ENCODE data around the gene UBE2U. TPM values are rescaled to one million over a fixed set of nuclear protein-coding genes. Genes with fewer than 3 reads are reported as not detected.

The UBE2U gene
- total and polyA plus RNA-seq, 2 of the 8 experiments (the other 6 are each of a cell fraction or from before 2014, with no cell fraction given), result not detected

GRCh38 chr1:64263335-64263734 is 59.9 kb downstream of the UBE2U start (continued):
- no peak for TF ChIP-seq CHD7 (IDR thresholded peaks at IDR 0.05; ENCODE audit: insufficient replicate concordance, low read length)
- no peak for TF ChIP-seq ATF3 (IDR thresholded peaks at IDR 0.05; ENCODE audit: insufficient read depth, low read depth, low read length)
- no peak for TF ChIP-seq POLR2AphosphoS5 (IDR thresholded peaks at IDR 0.05; ENCODE audit: low read depth, low read length)
- no peak for TF ChIP-seq TEAD4 (IDR thresholded peaks at IDR 0.05; ENCODE audit: low read depth, low read length)
- TF ChIP-seq FOSL1 (IDR thresholded peaks at IDR 0.05; ENCODE audit: insufficient read depth, low read depth, low read length), result no peak
- TF ChIP-seq NRF1 (IDR thresholded peaks at IDR 0.05; ENCODE audit: low read depth, low read length), result no peak
- no peak for TF ChIP-seq TAF7 (optimal IDR thresholded peaks at IDR 0.05; ENCODE audit: borderline replicate concordance, low read depth, low read length)
- TF ChIP-seq POU5F1 (IDR thresholded peaks at IDR 0.05; ENCODE audit: low read depth, low read length), result no peak
- TF ChIP-seq HDAC2 (IDR thresholded peaks at IDR 0.05; ENCODE audit: borderline replicate concordance in 1 of 2, low read depth in 2 of 2, low read length in 2 of 2), result no peak
